ELF-1 (cell line): ENCODE measurements around the gene LCE2D.

Source experiments
- DNase-seq: peaks from one replicate; pipeline ENCODE4 v3.0.0-alpha.2; 2016; ENCODE audit warnings: low read depth, low spot score

LCE2D gene

DNA sequence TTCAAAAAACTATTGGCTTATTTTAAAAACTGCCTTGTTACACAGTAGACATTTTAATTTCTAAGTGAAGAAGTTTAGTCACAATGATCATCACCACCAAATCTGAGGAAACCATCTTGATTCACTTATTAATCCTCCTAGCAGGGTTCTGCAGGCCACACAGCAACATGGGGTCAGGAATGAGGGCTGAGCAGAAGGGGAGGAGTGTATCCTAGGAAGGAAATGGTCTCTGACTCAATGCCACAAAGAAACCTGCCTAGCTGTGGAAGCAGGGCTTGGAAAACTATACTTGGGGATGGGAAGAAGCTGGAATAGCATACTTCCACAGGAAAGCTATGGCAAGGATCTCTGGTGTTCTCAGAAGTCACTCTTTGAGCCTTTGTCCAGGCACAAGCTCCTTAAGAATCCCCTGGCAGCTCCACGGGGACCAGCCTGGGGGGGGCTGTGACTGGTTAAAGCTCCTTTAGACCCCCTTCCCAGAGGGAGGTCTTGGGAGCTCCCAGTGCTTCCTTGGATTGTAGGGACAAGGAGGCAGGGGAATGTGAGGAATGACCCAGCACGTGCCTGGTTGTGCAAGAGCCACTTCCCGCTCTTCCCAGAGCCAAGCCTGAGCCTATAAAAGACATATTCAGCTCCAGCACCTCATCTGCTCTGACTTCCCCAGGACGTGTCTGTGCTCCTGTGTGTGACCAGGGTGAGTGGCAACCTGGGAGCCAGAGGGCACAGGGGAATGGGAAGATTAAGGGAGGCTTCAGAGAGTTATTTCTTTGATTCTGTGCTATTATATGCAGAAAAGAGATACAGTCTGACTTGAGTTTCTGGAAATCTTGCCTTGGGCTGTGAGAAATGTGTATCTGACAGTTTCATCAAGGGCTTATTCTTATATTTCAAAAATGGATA lies 34.8 kb downstream of the LCE2D start, which contains the start of gene LCE2A:
TSS of gene LCE2A (plus strand) at position 645 of the 900 bp plus-strand sequence. CDS start 557 bp downstream, outside the sequence.
- DNase-seq, result no peak

GRCh38 chr1:152699746-152700145 lies 36.6 kb downstream of the LCE2D start:
- no peak for DNase-seq

- no peak for DNase-seq
Measured at GRCh38 chr1:152707860-152708259, 44.7 kb downstream of the LCE2D start, which contains the start of gene LCE4A. TSS of gene LCE4A (plus strand) at chr1:152708160. CDS start at chr1:152709076, 916 bp downstream.
